GM18907 (cell line): ENCODE measurements around the gene DCDC1.

ENCODE experiments used
- ATAC-seq: cut with Tn5 transposase; IDR thresholded peaks from one replicate; pipeline ENCODE4 v1.9.1; 2021; ENCODE audit warnings: mild to moderate bottlenecking, moderate library complexity; ENCODE audit not compliant: unreplicated experiment

The DCDC1 gene

DNA sequence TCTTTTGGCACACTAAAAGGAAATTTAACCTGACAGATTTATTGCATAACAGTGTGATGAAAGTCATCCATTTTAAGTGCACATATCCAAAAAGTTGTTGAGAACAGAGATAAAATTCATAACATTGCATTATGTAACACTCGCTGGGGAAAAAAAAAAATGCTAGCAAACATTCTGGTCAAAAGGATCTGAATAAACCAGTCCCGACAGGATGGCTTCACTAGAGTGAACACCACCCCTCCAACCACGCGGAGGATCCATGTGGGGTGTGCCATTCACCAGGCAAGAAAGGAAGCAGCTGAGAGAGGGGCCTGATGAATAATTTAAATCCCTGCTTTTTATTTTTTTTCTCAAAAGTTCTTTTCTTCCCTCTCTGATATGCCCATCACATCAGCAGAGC, 258.7 kb downstream of the DCDC1 start:
- no peak for ATAC-seq

DNA sequence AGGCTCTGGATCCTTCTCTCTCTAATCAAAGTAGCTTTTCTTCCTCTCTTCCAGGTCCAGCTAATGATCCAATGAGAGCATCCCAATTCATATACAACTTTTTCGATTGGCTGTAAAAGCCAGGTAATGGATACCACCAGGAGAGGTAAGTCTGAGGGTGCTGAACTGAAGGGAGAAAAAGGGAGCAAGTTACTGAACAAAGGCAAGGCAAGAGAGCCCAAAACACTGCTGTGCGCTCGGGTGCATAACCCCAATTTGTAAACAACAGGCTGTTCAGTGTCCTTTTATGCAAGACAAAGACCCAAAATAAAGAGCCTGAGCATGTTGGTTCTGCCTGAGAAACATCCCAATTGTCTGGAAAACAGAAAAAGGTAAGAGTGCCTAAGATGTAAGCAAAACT, 260.1 kb downstream of the DCDC1 start:
- no peak for ATAC-seq

DNA sequence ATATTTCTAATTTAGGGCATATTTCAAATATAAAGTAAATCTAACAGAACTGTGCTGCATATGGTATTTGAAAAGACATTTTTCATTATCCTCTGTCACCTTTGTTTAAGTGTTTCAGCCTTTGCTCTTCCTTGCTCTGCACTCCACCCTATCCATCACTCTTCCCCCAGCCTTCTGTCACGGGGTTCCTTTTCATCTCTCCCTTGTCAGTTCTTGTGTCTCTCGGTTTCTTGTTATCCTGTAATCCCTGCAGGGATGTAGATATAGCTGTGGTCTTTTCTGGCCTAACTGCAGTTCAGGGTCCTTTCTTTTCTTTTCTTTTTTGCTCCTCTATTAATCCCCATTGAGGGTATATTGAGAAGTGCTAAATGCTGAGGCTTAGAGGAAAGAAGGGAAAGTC, 261.9 kb downstream of the DCDC1 start:
- ATAC-seq = no peak

GRCh38 chr11:31106968-31107576, 262.5 kb downstream of the DCDC1 start:
- peak; percentile 89 for ATAC-seq

- no peak for ATAC-seq
Observed at GRCh38 chr11:31106326-31106725, 263.2 kb downstream of the DCDC1 start.

DNA sequence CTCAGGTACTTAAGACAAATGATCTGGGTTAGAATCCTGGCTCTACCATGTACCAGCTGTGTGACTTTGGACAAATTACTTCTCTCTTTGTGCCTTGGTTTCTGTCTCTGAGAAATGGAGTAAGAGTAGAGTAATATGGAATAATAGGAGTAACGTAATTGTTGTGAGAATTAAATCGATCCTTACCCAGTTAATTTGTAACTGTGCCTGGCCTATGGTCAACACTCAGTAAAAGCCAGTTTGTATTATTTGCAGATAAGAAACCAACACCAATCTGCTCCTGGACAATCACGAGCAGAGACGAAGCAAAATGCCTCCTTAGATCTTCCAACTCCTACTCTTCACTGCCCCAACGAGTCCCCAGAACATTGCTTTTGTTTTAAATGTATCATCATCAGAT, 266.7 kb downstream of the DCDC1 start:
- no peak for ATAC-seq

GRCh38 chr11:31102316-31102715, 267.2 kb downstream of the DCDC1 start:
- no peak for ATAC-seq

GRCh38 chr11:31096191-31096805, 273.2 kb downstream of the DCDC1 start:
- no peak for ATAC-seq

DNA sequence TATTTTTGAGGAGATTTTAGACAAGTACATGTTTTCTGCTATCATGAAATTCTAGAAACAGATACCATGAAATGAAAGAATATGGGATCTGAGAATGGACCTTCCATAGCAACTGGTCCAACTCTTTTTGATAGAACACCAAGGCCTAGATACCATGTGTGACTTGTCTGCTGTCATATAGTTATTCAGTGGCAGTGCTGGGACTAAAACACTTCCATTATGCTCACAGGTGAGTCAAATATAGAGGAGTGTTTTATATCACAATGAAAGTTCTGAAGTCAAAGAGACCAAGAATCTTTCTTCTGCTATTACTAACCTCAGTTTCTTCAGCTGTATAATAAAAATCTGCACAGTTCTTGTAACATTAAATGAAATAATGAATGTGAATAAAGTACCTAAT, 276.9 kb downstream of the DCDC1 start:
- no peak for ATAC-seq

DNA sequence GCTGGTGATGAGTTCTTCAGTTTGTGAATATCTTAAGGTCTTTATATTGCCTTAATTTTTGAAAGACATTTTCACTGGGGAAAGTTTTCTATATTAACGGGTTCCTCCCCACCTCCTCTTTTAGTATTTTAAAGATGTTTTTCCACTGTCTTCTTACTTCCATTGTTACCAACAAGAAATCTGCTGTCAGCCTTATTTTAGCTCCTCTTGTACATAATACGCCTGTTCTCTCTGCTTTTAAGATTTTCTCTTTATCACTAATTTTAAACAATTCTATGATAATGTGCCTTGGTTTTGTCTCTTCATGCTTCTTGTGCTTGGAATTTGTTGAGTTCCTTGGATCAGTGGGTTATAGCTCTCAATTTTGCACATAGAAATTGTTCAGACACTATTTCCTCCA, 280.4 kb downstream of the DCDC1 start:
- ATAC-seq = no peak

- no peak for ATAC-seq
Observed at GRCh38 chr11:31069447-31070205, 299.9 kb downstream of the DCDC1 start.

DNA sequence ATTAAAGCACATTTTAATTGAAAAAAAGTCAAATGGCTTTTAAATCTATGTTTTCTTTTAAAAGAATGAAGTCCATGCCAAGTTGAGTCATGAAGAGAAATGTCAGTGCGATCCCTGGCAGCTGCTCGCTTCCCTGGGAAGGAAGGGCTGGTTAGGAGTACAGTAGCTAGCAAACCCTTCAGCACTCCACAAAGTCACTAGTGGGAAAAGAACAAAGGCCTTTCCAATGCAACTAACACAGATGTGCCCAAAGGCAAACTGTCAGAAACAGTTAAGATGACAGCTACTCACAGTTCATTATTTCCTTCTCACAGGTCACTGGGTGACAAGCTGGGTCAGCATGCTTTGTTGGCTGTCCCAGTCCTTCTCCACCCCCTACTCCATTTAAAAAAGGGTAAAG, 308.7 kb downstream of the DCDC1 start:
- ATAC-seq = no peak

DNA sequence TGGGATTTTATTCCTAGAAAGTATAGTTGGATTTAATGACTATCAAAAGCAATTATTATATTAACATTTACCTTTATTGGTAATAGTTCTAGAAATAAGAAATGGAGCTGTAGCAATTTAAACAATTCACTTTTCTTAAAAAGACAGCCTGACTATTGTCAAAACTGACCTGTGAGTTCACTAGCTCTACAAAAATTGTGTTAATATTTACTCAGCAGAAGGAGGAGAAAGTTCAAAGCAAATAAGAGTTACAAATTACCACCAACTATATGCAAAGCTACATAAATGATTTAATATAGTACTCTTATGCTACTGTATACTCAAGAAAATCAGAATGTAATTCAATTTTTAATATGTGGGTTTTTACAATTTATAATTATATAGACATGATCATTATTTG, 310.0 kb downstream of the DCDC1 start:
- ATAC-seq = no peak

- no peak for ATAC-seq
Observed at GRCh38 chr11:31050061-31050765, 319.3 kb downstream of the DCDC1 start.

- ATAC-seq = no peak
Observed at GRCh38 chr11:31045335-31045734, 324.2 kb downstream of the DCDC1 start.

DNA sequence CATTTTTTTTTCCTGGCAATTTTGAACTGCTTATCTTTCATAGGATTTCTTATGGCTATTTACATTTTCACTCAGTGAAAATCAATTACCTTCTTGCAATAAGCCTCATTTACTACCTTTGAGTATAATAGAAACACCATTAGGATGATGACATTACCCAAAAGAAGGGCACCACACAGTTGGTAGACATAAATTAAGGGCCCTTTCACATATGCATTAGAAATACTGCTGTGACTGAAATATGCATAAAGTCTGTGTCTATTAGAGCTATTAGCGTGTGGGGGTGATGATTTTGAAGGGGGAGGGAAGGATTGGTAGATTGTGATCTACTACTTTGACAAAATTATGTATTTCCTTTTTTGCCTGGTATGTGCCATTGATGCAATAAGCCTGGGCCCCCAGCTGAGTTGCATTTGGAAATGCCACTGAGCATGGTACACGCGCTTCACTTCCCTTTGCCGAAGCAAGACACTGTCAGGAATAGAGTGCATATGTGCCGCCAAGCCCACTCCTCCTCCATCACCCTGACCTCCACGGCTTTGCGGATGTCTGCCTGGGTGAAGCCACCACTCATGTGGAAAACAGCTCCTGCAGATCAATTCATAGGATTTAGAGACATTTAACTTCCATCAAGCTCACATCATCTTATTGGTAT, 339.3 kb downstream of the DCDC1 start:
- ATAC-seq = no peak

DNA sequence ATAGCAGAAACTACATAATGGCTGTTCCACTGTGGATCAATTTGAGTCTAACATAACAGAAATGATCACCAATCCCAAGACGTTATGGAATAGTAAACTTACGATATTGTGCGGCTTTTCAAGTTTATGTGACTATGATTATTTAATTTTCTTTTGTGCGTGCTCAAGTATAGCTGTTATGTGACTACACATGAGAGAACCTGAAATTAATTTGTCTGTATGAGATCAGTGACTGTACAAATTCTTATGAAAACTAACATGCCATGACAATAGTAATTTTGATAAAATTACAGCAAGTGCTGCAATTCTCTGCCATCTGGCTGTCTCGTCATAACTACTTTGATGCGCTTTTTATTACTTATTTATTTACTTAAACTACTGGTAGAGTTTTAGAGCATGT, 343.2 kb downstream of the DCDC1 start:
- no peak for ATAC-seq

DNA sequence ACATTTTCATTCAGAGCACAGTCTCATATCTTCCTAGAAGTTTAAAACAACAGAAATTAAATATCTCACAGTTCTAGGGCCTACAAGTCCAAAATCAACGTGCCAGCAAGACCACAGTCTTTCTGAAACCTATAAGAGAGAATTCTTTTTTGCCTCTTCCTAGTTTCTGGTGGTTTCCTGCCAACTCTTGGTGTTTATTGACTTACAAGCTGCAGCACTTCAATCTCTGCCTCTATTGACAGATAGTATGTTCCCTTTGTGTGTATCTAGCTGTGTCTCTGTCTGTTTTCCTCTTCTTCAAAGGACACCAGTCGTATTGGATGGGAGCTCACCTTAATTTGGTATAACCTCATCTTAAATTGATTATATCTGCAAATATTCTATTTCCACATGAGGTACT, 347.5 kb downstream of the DCDC1 start:
- ATAC-seq = no peak

DNA sequence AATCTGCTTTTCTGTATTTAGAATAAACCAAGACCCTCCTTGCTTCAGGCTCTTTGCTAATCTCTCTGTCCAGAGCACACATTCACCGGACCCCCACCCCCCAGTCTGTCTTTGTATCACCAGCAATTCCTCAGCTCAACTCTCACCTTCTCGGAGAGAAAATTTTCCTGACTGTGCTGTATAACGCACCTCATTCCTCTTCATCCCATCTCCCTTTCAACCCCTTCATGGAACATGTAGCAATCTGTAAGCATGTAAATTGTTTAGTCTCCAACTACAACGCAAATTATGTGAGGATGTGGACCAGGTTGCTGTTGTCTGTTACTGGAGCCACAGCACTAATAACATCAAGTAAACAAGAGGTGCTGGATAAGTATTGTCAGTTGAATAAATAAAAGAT, 349.8 kb downstream of the DCDC1 start:
- ATAC-seq = no peak

DNA sequence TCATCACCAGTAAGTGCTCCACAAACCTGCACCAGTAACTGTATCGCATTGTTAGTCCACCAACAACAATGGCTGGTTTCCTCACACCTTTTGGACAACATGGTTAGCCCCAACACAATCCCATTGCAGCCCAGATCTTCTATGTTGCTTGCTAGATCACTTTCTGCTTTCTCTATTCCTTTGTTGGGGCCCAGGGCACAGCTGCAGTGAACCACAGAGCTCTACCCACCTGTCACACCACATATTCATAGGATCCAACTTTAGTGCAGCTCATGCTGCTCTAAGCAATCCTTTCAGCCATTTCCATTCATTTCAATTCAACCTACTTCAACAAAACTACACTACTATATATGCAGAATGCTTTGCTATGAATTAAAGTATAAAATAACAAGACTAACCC, 364.3 kb downstream of the DCDC1 start:
- no peak for ATAC-seq

- ATAC-seq = no peak
Observed at GRCh38 chr11:31001427-31001826, 368.1 kb downstream of the DCDC1 start.
